HG03039 (cell line): ENCODE measurements around the gene ZBTB5.
"Not testable (repeated sequence)": the region's sequence is repeated elsewhere in the genome, so short reads cannot be mapped to it uniquely, and the experiment has no call there.

Experiments
- ATAC-seq: cut with Tn5 transposase; IDR thresholded peaks from one replicate; pipeline ENCODE4 v1.9.1; 2021; ENCODE audit warnings: mild to moderate bottlenecking, moderate library complexity; ENCODE audit not compliant: unreplicated experiment

ZBTB5 gene

GRCh38 chr9:37486616-37487548 lies 21.6 kb upstream of the ZBTB5 start:
- ATAC-seq: no peak

- ATAC-seq: no peak
Measured at GRCh38 chr9:37486256-37486615, 21.0 kb upstream of the ZBTB5 start.

- peak; percentile 92 for ATAC-seq
Measured at GRCh38 chr9:37485389-37486255, 20.4 kb upstream of the ZBTB5 start, which contains the start of gene POLR1E. POLR1E (plus strand) TSS chr9:37485948; CDS start chr9:37486048, 100 bp downstream.

GRCh38 chr9:37480759-37481158 lies 15.5 kb upstream of the ZBTB5 start:
- ATAC-seq: no peak

- ATAC-seq: not testable (repeated sequence)
Measured at GRCh38 chr9:37477987-37478619, 12.9 kb upstream of the ZBTB5 start.

- not testable (repeated sequence) for ATAC-seq
Measured at GRCh38 chr9:37477443-37477842, 12.2 kb upstream of the ZBTB5 start.

- no peak for ATAC-seq
Measured at GRCh38 chr9:37476930-37477329, 11.7 kb upstream of the ZBTB5 start.

GRCh38 chr9:37474438-37474837 lies 9.2 kb upstream of the ZBTB5 start:
- no peak for ATAC-seq

- ATAC-seq: not testable (repeated sequence)
Measured at GRCh38 chr9:37473982-37474381, 8.7 kb upstream of the ZBTB5 start.

- no peak for ATAC-seq
Measured at GRCh38 chr9:37471942-37472684, 6.9 kb upstream of the ZBTB5 start.

- ATAC-seq: no peak
Measured at GRCh38 chr9:37468620-37469019, 3.4 kb upstream of the ZBTB5 start.

- ATAC-seq: not testable (repeated sequence)
Measured at GRCh38 chr9:37467530-37467929, 2.3 kb upstream of the ZBTB5 start.

- ATAC-seq: no peak
Measured at GRCh38 chr9:37466037-37466709, 923 bp upstream of the ZBTB5 start.

GRCh38 chr9:37464426-37465248 lies 613 bp downstream of the ZBTB5 start:
- ATAC-seq: peak; percentile 17

- ATAC-seq: no peak
Measured at GRCh38 chr9:37464006-37464405, 1.2 kb downstream of the ZBTB5 start.

GRCh38 chr9:37456817-37457216 lies 8.4 kb downstream of the ZBTB5 start:
- ATAC-seq: no peak

GRCh38 chr9:37455884-37456647 lies 9.2 kb downstream of the ZBTB5 start:
- ATAC-seq: no peak

GRCh38 chr9:37454238-37454637 lies 11.0 kb downstream of the ZBTB5 start:
- ATAC-seq: no peak
